CD1c-positive myeloid dendritic cell (primary cell): ENCODE measurements around the gene CFAP91.
A peak's percentile ranks its signal among the peaks of the same experiment; 100 is the strongest.
"Not testable (repeated sequence)": the region's sequence is repeated elsewhere in the genome, so short reads cannot be mapped to it uniquely, and the experiment has no call there.

Source experiments
- DNase-seq: peaks from one replicate; pipeline ENCODE4 v3.0.0-alpha.2; 2016; ENCODE audit errors: extremely low spot score

The CFAP91 gene

GRCh38 chr3:119677641-119677934, 25.2 kb upstream of the CFAP91 start:
- no peak for DNase-seq

DNA sequence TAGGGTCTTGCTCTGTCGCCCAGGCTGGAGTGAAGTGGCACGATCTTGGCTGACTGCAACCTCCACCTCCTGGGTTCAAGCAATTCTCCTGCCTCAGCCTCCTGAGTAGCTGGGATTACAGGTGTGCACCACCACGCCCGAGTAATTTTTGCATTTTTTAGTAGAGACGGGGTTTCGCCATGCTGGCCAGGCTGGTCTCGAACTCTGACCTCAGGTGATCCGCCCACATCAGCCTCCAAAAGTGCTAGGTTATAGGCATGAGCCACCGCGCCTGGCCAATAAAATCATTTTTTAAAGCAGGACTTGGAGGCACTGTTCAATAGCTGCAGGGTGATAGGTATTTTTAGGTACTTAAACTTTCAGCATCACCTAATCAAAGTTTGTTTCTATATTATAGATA, 24.6 kb upstream of the CFAP91 start:
- DNase-seq: not testable (repeated sequence)

DNA sequence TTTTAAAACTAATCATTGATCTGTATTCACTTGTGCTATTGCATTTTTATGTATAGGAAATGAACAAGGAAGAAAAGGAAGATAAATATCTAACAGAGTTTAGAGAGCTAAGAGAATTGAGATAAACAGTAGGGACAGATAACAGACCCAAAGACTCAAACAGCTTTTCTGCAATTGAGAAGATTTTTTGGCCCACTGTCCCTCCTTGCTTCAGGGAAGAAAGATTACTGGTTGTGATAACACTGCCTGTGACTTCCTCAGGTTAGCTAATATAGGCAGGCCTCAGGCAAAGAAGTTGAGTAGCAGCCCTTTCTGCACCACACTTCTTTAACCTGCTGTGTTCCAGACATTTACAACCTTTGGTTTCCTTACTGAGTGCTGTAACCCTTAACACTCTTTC, 22.9 kb upstream of the CFAP91 start:
- DNase-seq: no peak

DNA sequence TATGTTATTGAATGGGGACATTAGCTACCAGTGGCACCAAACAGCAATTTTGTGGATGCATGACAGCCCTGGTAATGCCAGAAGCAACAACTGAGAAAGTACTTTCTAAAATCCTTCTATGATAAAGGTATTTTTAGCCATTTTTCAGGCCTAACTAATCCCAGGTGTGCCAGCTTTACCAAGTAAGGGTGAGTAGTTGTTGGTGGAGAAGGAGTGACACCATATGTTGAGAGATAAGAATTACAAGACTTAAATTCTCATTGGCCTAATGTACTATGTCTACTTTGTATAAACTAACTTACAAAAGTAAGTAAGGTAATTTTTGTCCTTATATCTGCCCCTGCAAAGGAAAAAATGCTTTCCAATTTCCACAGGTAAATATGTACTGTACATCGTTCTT, 21.5 kb upstream of the CFAP91 start:
- peak; percentile 55 for DNase-seq

- DNase-seq: no peak
Measured at GRCh38 chr3:119683421-119683820, 19.4 kb upstream of the CFAP91 start.

GRCh38 chr3:119690043-119690656, 12.7 kb upstream of the CFAP91 start:
- peak; percentile 60 for DNase-seq

- DNase-seq: no peak
Measured at GRCh38 chr3:119695480-119695879, 7.3 kb upstream of the CFAP91 start.

- no peak for DNase-seq
Measured at GRCh38 chr3:119697394-119697793, 5.4 kb upstream of the CFAP91 start.

- peak; percentile 81 for DNase-seq
Measured at GRCh38 chr3:119700269-119700919, 2.4 kb upstream of the CFAP91 start.

DNA sequence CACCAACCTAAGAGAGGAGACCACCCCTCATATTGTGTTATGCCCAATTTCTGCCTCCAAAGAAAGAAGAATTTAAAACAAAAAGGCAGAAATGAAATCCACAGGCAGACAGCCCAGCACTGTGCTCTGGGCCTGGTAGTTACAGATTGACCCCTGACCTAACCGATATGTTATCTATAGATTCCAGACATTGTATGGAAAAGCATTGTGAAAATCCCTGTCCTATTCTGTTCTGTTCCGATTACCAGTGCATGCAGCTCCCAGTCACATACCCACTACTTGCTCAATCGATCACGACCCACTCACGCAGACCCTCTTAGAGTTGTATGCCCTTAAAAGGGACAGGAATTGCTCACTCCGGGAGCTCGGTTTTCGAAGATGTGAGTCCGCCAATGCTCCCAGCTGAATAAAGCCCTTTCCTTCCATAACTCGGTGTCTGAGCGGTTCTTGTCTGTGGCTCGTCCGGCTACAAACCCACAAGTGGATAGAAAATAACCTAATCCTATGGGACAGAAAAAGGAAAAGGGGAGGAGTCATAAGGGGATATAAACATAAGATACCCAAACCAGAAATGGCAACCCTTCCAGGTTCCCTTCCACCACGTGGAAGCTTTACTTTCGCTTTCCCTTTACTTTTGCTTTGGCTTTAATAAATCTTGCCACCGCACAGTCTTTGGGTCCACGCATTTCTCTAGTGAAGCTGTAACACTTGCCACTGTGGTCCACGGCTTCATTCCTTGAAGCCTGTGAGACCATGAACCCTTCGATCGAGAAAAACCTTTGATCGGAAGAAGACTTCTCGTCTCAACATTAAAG, 1.7 kb upstream of the CFAP91 start:
- peak; percentile 10 for DNase-seq

GRCh38 chr3:119703820-119704531, 1.2 kb downstream of the CFAP91 start:
- DNase-seq: no peak

GRCh38 chr3:119715105-119715504, 12.3 kb downstream of the CFAP91 start:
- DNase-seq: no peak

- DNase-seq: no peak
Measured at GRCh38 chr3:119716998-119717397, 14.2 kb downstream of the CFAP91 start.

DNA sequence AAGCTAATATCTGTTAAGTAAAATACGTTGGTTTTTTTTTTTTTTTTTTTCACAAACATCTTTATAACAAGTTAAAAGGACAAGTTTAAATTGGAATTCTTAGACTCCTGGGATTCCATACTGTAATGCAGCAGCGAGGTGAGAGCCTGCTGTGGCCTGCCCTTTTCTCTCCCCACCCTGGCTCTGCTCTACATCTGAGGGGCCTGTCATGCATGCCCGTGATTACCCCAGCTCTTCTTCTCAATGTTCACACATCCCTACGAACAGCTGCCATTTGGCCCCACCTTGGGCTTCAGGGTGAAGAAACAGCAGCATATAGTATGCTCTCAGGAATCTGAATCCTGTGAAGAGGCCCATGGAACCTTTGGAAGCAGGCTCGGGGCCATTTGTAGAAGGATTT, 14.7 kb downstream of the CFAP91 start:
- no peak for DNase-seq

DNA sequence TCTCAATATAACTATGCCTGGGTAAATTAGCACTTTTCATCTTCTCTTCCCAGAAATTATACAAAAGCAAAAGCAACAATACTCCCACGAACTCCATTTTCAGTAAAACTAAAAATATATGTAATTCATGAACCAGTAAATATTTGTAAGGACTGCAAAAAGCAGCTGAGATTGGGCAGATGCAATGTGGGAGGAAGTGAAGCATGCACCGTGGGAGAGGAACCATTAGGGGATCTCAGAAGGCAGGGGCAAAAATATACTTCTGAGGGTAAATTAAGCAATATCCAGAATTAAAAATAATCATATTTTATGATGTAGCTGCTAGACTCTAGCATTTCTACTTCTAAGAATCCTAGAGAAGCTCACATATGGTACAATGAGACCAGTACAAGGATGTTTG, 20.2 kb downstream of the CFAP91 start:
- DNase-seq: no peak

- DNase-seq: no peak
Measured at GRCh38 chr3:119726909-119727308, 24.1 kb downstream of the CFAP91 start.

GRCh38 chr3:119729996-119730395, 27.2 kb downstream of the CFAP91 start:
- DNase-seq: no peak

DNA sequence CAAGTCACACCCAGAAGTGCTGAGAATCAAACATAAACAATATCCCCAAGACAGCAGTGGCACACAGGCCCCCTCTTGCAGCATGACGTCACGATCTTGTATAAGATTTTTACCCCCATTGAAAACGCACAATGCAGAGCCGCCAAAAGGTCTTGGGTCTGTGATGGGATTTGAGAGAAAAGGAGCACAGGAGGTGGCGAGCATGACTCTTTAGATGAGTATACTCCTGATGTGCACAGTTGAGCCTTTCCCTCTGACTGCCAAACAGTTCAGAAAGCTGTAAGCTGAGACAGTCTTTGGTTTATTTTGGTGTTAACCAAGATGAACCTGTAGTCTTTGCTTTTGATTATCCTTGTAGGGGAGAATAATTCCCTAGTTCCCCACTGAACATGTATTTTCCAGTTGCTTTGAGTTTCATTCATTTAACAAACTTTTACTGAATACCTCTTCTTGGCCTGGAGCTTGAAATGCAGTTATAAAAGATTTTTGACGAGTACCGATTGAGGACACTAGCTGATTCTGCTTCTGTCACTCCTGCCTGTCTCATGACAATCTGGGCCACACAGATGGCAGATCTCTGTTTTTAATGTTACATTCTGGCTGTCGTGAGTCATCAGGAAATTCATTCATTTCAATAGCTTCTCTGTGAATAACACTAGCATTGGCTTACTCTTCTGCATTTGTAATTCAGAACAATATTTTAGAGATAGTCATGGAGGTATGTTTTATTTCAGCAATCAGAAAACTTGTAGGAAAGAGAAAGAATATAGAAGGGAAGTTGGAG, 28.9 kb downstream of the CFAP91 start:
- no peak for DNase-seq

- no peak for DNase-seq
Measured at GRCh38 chr3:119733812-119734211, 31.0 kb downstream of the CFAP91 start.

GRCh38 chr3:119738741-119739140, 35.9 kb downstream of the CFAP91 start:
- DNase-seq: no peak

GRCh38 chr3:119741657-119742590, 39.1 kb downstream of the CFAP91 start:
- DNase-seq: peak; percentile 17
